Ovary (tissue), 3 donors: ENCODE measurements around the gene HEATR9.

Experiments
- EP300 ChIP-seq: sonication (generic); formaldehyde crosslinking; IDR thresholded peaks from one replicate; pipeline ENCODE4 v1.6.1; 2017; ENCODE audit warnings: antibody characterized with exemption
- TF ChIP-seq, protein P1 (sequence below), 3 donors: fragments of 450-650 bp in 2 of 3; fragments of 200-600 bp in 1 of 3; IDR thresholded peaks; one replicate each; pipeline versions ENCODE4 v1.5.1 to v1.8.0; 2016 to 2022; ENCODE audit warnings: antibody characterized with exemption in 3 of 3, mild to moderate bottlenecking in 1 of 3
- donor health status: DM: no; HTN: no; CAD: no.

DNA sequence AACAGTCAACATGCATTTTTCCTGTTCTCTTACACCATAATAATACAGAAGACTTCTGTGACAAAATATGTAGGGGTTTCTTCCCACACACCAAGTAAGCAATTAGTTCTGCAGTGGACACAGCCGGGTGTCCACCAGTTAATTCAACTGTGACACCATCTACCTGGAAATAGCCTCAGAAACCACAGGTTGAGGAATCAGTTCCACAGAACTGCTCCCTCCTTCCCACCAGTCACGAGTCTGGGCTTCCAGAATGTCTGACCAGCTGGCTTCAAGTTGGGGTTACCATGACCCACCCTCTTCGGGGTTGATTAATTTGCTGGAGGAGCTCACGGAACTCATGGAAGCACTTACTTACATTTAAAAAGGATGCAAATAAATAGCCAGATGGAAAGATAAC, 25.1 kb upstream of the HEATR9 start:
- TF ChIP-seq, protein P1, sequence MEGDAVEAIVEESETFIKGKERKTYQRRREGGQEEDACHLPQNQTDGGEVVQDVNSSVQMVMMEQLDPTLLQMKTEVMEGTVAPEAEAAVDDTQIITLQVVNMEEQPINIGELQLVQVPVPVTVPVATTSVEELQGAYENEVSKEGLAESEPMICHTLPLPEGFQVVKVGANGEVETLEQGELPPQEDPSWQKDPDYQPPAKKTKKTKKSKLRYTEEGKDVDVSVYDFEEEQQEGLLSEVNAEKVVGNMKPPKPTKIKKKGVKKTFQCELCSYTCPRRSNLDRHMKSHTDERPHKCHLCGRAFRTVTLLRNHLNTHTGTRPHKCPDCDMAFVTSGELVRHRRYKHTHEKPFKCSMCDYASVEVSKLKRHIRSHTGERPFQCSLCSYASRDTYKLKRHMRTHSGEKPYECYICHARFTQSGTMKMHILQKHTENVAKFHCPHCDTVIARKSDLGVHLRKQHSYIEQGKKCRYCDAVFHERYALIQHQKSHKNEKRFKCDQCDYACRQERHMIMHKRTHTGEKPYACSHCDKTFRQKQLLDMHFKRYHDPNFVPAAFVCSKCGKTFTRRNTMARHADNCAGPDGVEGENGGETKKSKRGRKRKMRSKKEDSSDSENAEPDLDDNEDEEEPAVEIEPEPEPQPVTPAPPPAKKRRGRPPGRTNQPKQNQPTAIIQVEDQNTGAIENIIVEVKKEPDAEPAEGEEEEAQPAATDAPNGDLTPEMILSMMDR (IDR thresholded peaks at IDR 0.05) = no peak
- no peak for TF ChIP-seq EP300
